GM19324 (cell line): ENCODE data around the gene ZNF385C.

Experiments
- ATAC-seq: cut with Tn5 transposase; IDR thresholded peaks from one replicate; pipeline ENCODE4 v1.9.1; 2021; ENCODE audit warnings: mild to moderate bottlenecking, moderate library complexity; ENCODE audit not compliant: unreplicated experiment, low FRiP score

Gene ZNF385C

GRCh38 chr17:41998497-41998896 is 99.8 kb downstream of the ZNF385C start:
- ATAC-seq: no peak

- ATAC-seq: no peak
Measured at GRCh38 chr17:41996855-41997164, 101.5 kb downstream of the ZNF385C start.

GRCh38 chr17:41992576-41992975 is 105.7 kb downstream of the ZNF385C start:
- no peak for ATAC-seq

- no peak for ATAC-seq
Measured at GRCh38 chr17:41989702-41990419, 108.4 kb downstream of the ZNF385C start.

GRCh38 chr17:41988418-41988817 is 109.9 kb downstream of the ZNF385C start:
- ATAC-seq: no peak

- ATAC-seq: no peak
Measured at GRCh38 chr17:41987642-41988041, 110.6 kb downstream of the ZNF385C start.

GRCh38 chr17:41986634-41987033 is 111.6 kb downstream of the ZNF385C start:
- no peak for ATAC-seq

- no peak for ATAC-seq
Measured at GRCh38 chr17:41985919-41986318, 112.4 kb downstream of the ZNF385C start.

- no peak for ATAC-seq
Measured at GRCh38 chr17:41984454-41984853, 113.8 kb downstream of the ZNF385C start.

- ATAC-seq: no peak
Measured at GRCh38 chr17:41982026-41982760, 116.1 kb downstream of the ZNF385C start.

- no peak for ATAC-seq
Measured at GRCh38 chr17:41977991-41978390, 120.3 kb downstream of the ZNF385C start.

GRCh38 chr17:41976142-41976768 is 122.0 kb downstream of the ZNF385C start:
- no peak for ATAC-seq
